GM12874 (cell line): Measurements from ENCODE around the gene TIAL1.

Experiments used
- TF ChIP-seq, protein P1 (sequence below): IDR thresholded peaks from 2 replicates; pipeline ENCODE4 v1.5.1; 2011; ENCODE audit warnings: low read depth, mild to moderate bottlenecking, control low read depth, low read length, moderate library complexity; ENCODE audit not compliant: insufficient read depth

Gene TIAL1

GRCh38 chr10:119620241-119621077, 23.7 kb upstream of the TIAL1 start:
- TF ChIP-seq, protein P1, sequence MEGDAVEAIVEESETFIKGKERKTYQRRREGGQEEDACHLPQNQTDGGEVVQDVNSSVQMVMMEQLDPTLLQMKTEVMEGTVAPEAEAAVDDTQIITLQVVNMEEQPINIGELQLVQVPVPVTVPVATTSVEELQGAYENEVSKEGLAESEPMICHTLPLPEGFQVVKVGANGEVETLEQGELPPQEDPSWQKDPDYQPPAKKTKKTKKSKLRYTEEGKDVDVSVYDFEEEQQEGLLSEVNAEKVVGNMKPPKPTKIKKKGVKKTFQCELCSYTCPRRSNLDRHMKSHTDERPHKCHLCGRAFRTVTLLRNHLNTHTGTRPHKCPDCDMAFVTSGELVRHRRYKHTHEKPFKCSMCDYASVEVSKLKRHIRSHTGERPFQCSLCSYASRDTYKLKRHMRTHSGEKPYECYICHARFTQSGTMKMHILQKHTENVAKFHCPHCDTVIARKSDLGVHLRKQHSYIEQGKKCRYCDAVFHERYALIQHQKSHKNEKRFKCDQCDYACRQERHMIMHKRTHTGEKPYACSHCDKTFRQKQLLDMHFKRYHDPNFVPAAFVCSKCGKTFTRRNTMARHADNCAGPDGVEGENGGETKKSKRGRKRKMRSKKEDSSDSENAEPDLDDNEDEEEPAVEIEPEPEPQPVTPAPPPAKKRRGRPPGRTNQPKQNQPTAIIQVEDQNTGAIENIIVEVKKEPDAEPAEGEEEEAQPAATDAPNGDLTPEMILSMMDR, result no peak

- TF ChIP-seq, protein P1, result no peak
Measured at GRCh38 chr10:119619215-119619614, 22.5 kb upstream of the TIAL1 start.

DNA sequence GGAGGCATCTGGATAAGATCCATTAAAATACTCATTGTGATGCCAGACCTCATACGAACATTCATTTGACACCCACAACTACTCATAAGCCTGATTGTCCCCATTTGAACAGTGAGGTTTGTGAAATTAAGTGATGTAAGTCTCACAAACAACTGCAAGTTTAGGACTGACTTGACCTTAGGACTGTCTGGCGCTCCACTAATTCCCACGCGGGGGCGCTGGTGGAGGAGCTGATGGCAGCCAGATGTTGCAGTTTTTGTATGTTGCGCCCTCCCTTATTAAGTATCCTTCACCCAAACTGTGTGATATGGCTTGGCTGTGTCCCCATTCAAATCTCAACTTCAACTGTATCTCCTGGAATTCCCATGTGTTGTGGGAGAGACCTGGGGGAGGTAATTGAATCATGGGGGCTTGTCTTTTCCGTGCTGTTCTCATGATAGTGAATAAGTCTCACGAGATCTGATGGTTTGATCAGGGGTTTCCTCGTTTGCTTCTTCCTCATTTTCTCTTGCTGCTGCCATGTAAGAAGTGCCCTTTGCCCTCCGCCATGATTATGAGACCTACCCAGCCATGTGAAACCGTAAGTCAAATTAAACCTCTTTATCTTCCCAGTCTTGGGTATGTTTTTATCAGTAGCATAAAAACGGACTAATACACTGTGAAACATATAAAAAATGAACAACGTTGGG, 20.3 kb upstream of the TIAL1 start:
- TF ChIP-seq, protein P1, result no peak

DNA sequence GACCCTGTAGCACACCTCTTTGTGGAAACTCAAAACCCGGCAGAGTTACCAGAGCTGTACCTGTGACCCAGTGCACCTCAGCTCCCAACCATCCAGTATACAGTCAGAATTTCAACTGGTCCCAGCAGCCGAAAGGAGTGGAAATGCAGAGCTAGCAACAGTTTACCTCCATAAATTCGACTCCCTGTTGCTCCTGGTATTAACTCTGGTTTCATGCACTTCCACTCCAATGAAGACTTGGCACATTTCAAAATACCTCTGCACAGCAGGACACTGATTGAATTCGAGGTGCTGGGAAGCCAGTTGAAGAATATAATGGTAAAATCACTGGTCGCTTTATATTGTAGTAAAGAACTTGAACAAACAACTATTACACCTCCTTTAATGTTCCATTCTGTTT, 17.9 kb upstream of the TIAL1 start:
- TF ChIP-seq, protein P1, result no peak

GRCh38 chr10:119613741-119614140, 17.0 kb upstream of the TIAL1 start:
- TF ChIP-seq, protein P1, result no peak

DNA sequence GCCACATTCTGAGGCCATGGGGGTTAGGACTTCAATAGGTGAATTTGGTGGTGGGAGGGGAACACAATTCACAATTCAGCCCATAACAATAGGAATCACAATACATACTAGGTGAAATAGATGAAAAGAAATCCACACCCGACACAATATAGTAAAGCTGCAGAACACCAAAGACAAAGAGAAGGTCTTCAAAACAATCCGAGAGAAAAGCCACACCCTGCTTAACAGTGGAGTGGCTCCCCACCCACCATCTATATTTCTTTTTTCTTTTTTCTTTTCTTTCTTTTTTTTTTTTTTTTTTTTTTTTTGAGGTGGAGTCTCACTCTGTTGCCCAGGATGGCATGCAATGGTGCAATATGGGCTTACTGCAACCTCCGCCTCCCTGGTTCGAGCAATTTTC, 14.7 kb upstream of the TIAL1 start:
- TF ChIP-seq, protein P1, result no peak

- TF ChIP-seq, protein P1, result no peak
Measured at GRCh38 chr10:119609516-119609915, 12.8 kb upstream of the TIAL1 start.
